Osteocyte (in vitro differentiated cells): ENCODE measurements around the gene C1QTNF6. TPM values are rescaled to one million over a fixed set of nuclear protein-coding genes. Genes with fewer than 3 reads are reported as not detected.

Experiments used
- DNase-seq: peaks from one replicate; pipeline ENCODE4 v3.0.0; 2021; ENCODE audit warnings: mixed read lengths; ENCODE audit not compliant: unreplicated experiment; ENCODE audit errors: extremely low spot score
- H3K27ac Mint-ChIP-seq: one replicate; pipeline ENCODE4 v1.8.0; 2021; ENCODE audit warnings: mild to moderate bottlenecking, mixed read lengths; ENCODE audit not compliant: unreplicated experiment
- H3K27me3 Mint-ChIP-seq: one replicate; pipeline ENCODE4 v1.8.0; 2021; ENCODE audit warnings: mixed read lengths; ENCODE audit not compliant: unreplicated experiment
- H3K36me3 Mint-ChIP-seq: one replicate; pipeline ENCODE4 v1.8.0; 2021; ENCODE audit warnings: mixed read lengths; ENCODE audit not compliant: unreplicated experiment
- H3K4me1 Mint-ChIP-seq: one replicate; pipeline ENCODE4 v1.8.0; 2021; ENCODE audit warnings: mixed read lengths; ENCODE audit not compliant: unreplicated experiment
- H3K4me3 Mint-ChIP-seq: one replicate; pipeline ENCODE4 v1.8.0; 2021; ENCODE audit warnings: mild to moderate bottlenecking, moderate library complexity, mixed read lengths; ENCODE audit not compliant: unreplicated experiment
- H3K9me3 Mint-ChIP-seq: one replicate; pipeline ENCODE4 v1.8.0; 2021; ENCODE audit warnings: mixed read lengths; ENCODE audit not compliant: unreplicated experiment
- total RNA-seq: library from RNA; stranded (reverse); gene quantifications from 2 replicates; pipeline ENCODE4 v1.2.1, GENCODE V29; 2021
- TF ChIP-seq, protein P1 (sequence below): fragments of 200-600 bp; sonication (generic); IDR thresholded peaks from 2 replicates; pipeline ENCODE4 v1.5.0; 2021; ENCODE audit warnings: antibody characterized with exemption, mild to moderate bottlenecking, moderate library complexity

The C1QTNF6 gene
- total RNA-seq, 1 donor from 2014 or later = 36.4 TPM

DNA sequence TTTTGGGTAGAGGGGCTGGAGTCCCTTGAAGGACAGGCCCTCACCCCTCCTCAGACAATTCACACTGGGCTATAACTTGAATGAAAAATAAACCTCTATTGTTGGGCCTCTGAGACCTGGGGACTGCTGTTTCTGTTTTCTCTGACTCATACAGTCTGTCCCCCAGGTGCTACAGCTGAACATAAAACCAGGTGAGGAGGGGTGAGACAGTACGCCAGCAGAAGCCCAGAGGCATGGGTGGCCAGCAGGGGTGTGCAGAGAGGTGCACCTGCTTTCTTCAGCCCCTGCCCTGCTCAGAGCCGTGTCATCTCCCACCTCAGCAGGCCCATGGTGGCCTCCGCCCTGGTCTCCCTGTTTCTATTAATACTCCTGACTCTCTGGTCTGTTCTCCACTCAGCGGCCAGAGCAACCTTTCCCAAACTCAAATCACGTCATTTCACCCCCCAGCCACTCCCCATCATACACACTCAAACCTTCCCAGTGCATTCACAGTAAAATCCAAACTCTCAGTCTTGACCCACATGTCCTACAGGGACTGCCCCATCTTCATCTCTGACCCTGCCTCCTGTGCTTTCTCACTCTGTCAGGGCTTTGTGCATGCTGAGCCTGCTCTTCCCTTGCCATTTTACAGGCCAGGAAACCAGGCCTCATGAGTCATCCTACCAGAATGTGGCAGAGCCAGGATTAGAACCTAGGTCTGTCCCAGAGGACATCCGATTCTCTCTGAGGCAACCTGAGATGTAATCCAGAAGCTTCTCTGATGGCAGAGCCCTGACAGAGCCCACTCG, 32.9 kb downstream of the C1QTNF6 start:
- TF ChIP-seq, protein P1, sequence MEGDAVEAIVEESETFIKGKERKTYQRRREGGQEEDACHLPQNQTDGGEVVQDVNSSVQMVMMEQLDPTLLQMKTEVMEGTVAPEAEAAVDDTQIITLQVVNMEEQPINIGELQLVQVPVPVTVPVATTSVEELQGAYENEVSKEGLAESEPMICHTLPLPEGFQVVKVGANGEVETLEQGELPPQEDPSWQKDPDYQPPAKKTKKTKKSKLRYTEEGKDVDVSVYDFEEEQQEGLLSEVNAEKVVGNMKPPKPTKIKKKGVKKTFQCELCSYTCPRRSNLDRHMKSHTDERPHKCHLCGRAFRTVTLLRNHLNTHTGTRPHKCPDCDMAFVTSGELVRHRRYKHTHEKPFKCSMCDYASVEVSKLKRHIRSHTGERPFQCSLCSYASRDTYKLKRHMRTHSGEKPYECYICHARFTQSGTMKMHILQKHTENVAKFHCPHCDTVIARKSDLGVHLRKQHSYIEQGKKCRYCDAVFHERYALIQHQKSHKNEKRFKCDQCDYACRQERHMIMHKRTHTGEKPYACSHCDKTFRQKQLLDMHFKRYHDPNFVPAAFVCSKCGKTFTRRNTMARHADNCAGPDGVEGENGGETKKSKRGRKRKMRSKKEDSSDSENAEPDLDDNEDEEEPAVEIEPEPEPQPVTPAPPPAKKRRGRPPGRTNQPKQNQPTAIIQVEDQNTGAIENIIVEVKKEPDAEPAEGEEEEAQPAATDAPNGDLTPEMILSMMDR = no peak
- DNase-seq = no peak
- no peaks in the 10 kb centered on the region for H3K36me3 Mint-ChIP-seq
- H3K4me1 Mint-ChIP-seq = no peaks in the 10 kb centered on the region
- H3K4me3 Mint-ChIP-seq = no peak overlapping the region
- H3K27me3 Mint-ChIP-seq = peaks cover 51% of the 10 kb centered on the region
- H3K27ac Mint-ChIP-seq = no peak overlapping the region
- peaks cover 21% of the 10 kb centered on the region for H3K9me3 Mint-ChIP-seq

DNA sequence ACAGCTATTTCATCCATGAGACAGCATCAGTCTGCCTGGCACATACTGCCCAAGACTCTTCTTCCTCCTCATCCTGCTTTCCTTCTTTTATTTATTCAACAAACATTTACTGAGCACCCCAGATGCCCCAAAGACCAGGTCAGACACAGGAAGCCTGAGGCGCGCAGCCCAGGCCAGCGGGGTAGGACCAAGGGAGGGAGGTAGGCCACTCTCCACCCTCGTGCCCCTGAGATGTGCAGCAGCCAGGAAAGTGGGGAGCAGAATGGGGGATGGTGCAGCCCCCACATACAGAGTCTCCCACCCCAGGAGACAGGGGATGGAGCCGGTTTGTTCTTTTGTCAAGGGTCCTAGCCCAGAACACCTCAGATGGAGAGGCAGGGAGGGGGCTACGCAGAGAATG, 34.1 kb downstream of the C1QTNF6 start:
- Mint-ChIP-seq H3K9me3 (peaks cover 21% of the 10 kb centered on the region), H3K36me3 (no peaks in the 10 kb centered on the region), H3K4me1 (no peaks in the 10 kb centered on the region), H3K4me3 (no peak overlapping the region), H3K27ac (no peak overlapping the region), H3K27me3 (peaks cover 40% of the 10 kb centered on the region)
- DNase-seq = no peak
- TF ChIP-seq, protein P1 = no peak

DNA sequence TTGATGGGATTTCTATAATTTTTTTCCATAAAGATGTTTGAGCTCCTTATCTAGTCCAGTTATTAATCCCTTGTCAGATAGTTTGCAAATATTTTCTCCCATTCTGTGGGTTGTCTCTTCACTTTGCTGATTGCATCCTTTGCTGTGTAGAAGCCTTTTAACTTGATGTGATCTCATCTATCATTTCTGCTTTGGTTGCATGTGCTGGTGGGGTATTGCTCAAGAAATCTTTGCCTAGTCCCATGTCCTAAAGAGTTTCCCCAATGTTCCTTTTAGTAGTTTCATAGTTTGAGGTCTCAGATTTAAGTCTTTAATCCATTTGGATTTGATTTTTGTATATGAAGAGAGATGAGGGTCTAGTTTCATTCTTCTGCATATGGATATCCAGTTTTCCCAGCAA, 36.6 kb downstream of the C1QTNF6 start:
- Mint-ChIP-seq H3K9me3 (peaks cover 21% of the 10 kb centered on the region), H3K27ac (no peak overlapping the region), H3K4me3 (no peak overlapping the region), H3K27me3 (peaks cover 32% of the 10 kb centered on the region), H3K4me1 (no peaks in the 10 kb centered on the region), H3K36me3 (no peaks in the 10 kb centered on the region)
- no peak for DNase-seq
- TF ChIP-seq, protein P1 = no peak

DNA sequence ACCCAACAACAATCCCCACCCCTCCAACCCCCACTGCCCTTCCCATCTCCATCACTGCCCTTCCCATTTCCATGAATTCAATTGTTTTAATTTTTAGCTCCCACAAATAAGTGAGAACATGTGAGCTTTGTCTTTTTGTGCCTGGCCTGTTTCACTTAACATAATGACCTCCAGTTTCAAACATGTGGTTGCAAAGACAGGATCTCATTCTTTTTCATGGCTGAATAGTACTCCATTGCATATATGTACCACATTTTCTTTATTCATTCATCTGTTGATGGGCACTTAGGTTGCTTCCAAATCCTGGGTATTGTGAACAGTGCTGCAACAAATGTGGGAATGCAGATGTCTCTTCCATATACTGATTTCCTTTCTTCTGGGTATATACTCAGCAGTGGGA, 37.3 kb downstream of the C1QTNF6 start:
- TF ChIP-seq, protein P1 = no peak
- Mint-ChIP-seq H3K4me3 (no peak overlapping the region), H3K27me3 (peaks cover 40% of the 10 kb centered on the region), H3K36me3 (no peaks in the 10 kb centered on the region), H3K9me3 (peaks cover 21% of the 10 kb centered on the region), H3K27ac (no peak overlapping the region), H3K4me1 (no peaks in the 10 kb centered on the region)
- no peak for DNase-seq

DNA sequence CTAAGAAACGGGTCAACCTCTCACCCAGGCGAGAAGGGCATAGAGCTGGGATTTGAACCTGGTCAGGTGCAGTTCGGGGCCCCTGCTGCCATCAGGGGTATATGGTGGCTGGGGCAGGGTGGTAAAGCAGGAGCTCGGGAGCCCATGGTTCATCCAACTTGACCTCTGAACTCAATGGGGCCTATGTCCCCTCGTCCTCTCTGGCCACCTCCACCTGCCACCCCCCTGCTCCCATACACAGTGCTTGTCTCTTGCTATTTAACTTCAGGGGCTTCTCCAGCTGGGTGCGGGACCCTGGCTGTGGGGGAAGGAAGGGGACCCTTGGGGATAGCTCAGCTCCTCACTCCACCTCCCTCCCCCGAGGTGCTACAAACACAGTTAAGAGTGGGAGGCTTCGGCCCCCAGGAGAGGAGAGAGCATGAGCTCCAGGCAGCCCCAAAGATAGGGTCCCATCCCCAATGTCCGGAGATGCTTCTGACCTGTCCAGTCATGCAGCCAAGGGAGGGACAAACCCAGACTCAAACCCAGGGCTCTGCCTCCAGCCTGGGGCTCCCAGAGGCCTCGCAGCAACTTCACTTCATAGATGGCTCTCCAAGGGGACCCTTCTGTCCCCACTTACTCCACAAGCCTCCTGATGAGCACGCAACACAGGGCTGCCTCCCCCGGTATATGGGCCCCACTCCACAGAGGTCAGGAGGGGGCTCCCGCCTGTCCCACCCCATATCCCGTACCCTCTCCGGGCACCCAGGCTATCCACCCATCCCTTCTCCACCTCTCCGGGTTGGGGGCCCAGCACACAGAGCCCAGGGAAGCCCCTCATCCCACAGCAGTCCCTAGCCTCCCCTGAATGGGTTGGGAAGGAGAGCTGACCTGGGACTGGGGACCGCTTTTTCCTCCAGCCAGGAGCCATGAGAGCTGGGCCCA, 39.0 kb downstream of the C1QTNF6 start:
- Mint-ChIP-seq H3K27me3 (peaks cover 44% of the 10 kb centered on the region), H3K36me3 (no peaks in the 10 kb centered on the region), H3K4me1 (no peaks in the 10 kb centered on the region), H3K9me3 (peaks cover 17% of the 10 kb centered on the region), H3K4me3 (no peak overlapping the region), H3K27ac (no peak overlapping the region)
- DNase-seq = no peak
- TF ChIP-seq, protein P1 = no peak
